B cell (primary cell): ENCODE data around the gene PDE11A. TPM values are rescaled to one million over a fixed set of nuclear protein-coding genes. Genes with fewer than 3 reads are reported as not detected.

ENCODE experiments used
- ATAC-seq: fragments of 200-7000 bp; cut with Tn5 transposase; one replicate; pipeline ENCODE4 v1.10.0; 2021; ENCODE audit warnings: low read depth, mild to moderate bottlenecking, moderate number of reproducible peaks, moderate library complexity
- CTCF ChIA-PET: fragments of 350-600 bp; sonication (Branson Sonifier 250); formaldehyde crosslinking; loops from one replicate; lab custom pipeline; 2021; ENCODE audit warnings: antibody characterized with exemption, inconsistent platforms; lab: Charles Lee
- POLR2A ChIA-PET: fragments of 350-600 bp; sonication (Branson Sonifier 250); formaldehyde crosslinking; loops from one replicate; lab custom pipeline; 2021; ENCODE audit warnings: antibody characterized with exemption; lab: Charles Lee
- DNase-seq: peaks from one replicate; pipeline ENCODE4 v3.0.0; 2013
- H2AFZ ChIP-seq: 2 replicates; pipeline ENCODE4 v1.6.1; 2012; ENCODE audit warnings: mild to moderate bottlenecking, low read depth, low read length; ENCODE audit not compliant: insufficient read depth, poor library complexity, severe bottlenecking
- H3K27ac ChIP-seq, 2 donors: 1 replicate in 1 of 2; 2 replicates in 1 of 2; pipeline ENCODE4 v1.5.1; 2012 to 2013; ENCODE audit warnings: low read length in 2 of 2, mild to moderate bottlenecking in 2 of 2, moderate library complexity in 1 of 2
- H3K27me3 ChIP-seq, 4 experiments: fragments of 200-600 bp in 1 of 4; sonication (generic) in 1 of 4; replicated peaks in 1 of 4; 1 replicate in 2 of 4; 2 replicates in 2 of 4; pipeline versions ENCODE4 v1.6.1 to v1.7.0; 2013 to 2016; ENCODE audit warnings: low read length in 3 of 4, mild to moderate bottlenecking in 2 of 4, mixed read lengths in 1 of 4, moderate library complexity in 1 of 4; ENCODE audit not compliant: insufficient read depth in 4 of 4, control insufficient read depth in 3 of 4; ENCODE audit errors: control extremely low read depth in 1 of 4
- H3K36me3 ChIP-seq, 2 experiments: replicated peaks in 1 of 2; 1 replicate in 1 of 2; 2 replicates in 1 of 2; pipeline versions ENCODE4 v1.6.1 to v1.7.1; 2013; ENCODE audit warnings: low read length in 1 of 2; ENCODE audit not compliant: insufficient read depth in 2 of 2, control insufficient read depth in 1 of 2; ENCODE audit errors: control extremely low read depth in 1 of 2, extremely low read depth in 1 of 2
- H3K4me1 ChIP-seq, 2 donors: fragments of 200-600 bp in 1 of 2; sonication (generic) in 1 of 2; 1 replicate in 1 of 2; 2 replicates in 1 of 2; pipeline versions ENCODE4 v1.5.1 to v1.6.1; 2013 to 2017; ENCODE audit warnings: low read length in 2 of 2; ENCODE audit not compliant: control insufficient read depth in 2 of 2, insufficient read depth in 2 of 2
- H3K4me2 ChIP-seq: replicated peaks from 2 replicates; pipeline ENCODE3; 2012; ENCODE audit warnings: mild to moderate bottlenecking, low read depth, low read length; ENCODE audit not compliant: poor library complexity, severe bottlenecking
- H3K4me3 ChIP-seq, 5 experiments: fragments of 200-600 bp in 1 of 5; sonication (generic) in 1 of 5; 1 replicate in 3 of 5; 2 replicates in 2 of 5; pipeline versions ENCODE4 v1.5.1 to v1.7.0; 2011 to 2016; ENCODE audit warnings: low read length in 4 of 5, mild to moderate bottlenecking in 4 of 5, low read depth in 2 of 5, control low read depth in 1 of 5, moderate library complexity in 1 of 5; ENCODE audit not compliant: insufficient read depth in 1 of 5; ENCODE audit errors: control extremely low read depth in 1 of 5, extremely low read depth in 1 of 5
- H3K79me2 ChIP-seq: fragments of 200-600 bp; sonication (generic); one replicate; pipeline ENCODE4 v1.6.0; 2016; ENCODE audit warnings: low read length; ENCODE audit not compliant: control insufficient read depth, insufficient read depth
- H3K9ac ChIP-seq: fragments of 200-600 bp; sonication (generic); 2 replicates; pipeline ENCODE4 v1.6.1; 2017; ENCODE audit warnings: mild to moderate bottlenecking, low read length, moderate library complexity
- H3K9me3 ChIP-seq, 3 donors: one replicate each; pipeline versions ENCODE4 v1.6.1 to v1.7.1; 2013; ENCODE audit warnings: low read length in 2 of 3; ENCODE audit not compliant: control insufficient read depth in 2 of 3, insufficient read depth in 1 of 3; ENCODE audit errors: control extremely low read depth in 1 of 3
- H4K20me1 ChIP-seq: 2 replicates; pipeline ENCODE4 v1.6.0; 2012; ENCODE audit warnings: mild to moderate bottlenecking, low read length; ENCODE audit not compliant: insufficient read depth, control insufficient read depth, poor library complexity, severe bottlenecking
- H3K27ac Mint-ChIP-seq: one replicate; pipeline ENCODE4 v1.8.0; 2021; ENCODE audit warnings: mixed read lengths
- H3K27me3 Mint-ChIP-seq: one replicate; pipeline ENCODE4 v1.8.0; 2021; ENCODE audit warnings: mixed read lengths
- H3K4me1 Mint-ChIP-seq: one replicate; pipeline ENCODE4 v1.8.0; 2021; ENCODE audit warnings: mixed read lengths
- H3K4me3 Mint-ChIP-seq: one replicate; pipeline ENCODE4 v1.8.0; 2021; ENCODE audit warnings: mixed read lengths
- H3K9me3 Mint-ChIP-seq: one replicate; pipeline ENCODE4 v1.8.0; 2022; ENCODE audit warnings: mixed read lengths; ENCODE audit not compliant: insufficient read depth
- CTCF ChIP-seq: fragments of 200-600 bp; IDR thresholded peaks from one replicate; pipeline ENCODE4 v1.8.0; 2022; ENCODE audit warnings: antibody characterized with exemption, mild to moderate bottlenecking
- EZH2 ChIP-seq: IDR thresholded peaks from 2 replicates; pipeline ENCODE4 v1.6.1; 2012; ENCODE audit warnings: borderline replicate concordance, low read depth, mild to moderate bottlenecking, moderate library complexity, low read length; ENCODE audit not compliant: insufficient read depth, poor library complexity, severe bottlenecking
- WGBS: methylation state at CpG from one replicate; pipeline ENCODE4 v1.1.5; 2013; ENCODE audit warnings: missing lambda C conversion rate; ENCODE audit not compliant: insufficient coverage; 5-methylcytosine and 5-hydroxymethylcytosine counted together
- intact Hi-C: fragments of 100-400 bp; cut with micrococcal nuclease; formaldehyde crosslinking; loops from one replicate; pipeline ENCODE4 v1.10.0; 2022
- polyA plus RNA-seq: library from polyadenylated mRNA; depleted of rRNA; stranded (reverse); fragments of >200 nt; gene quantifications from 2 replicates; pipeline ENCODE4 v1.2.3, GENCODE V29; 2012
- total RNA-seq, 2 donors: library from RNA; stranded (reverse); fragments of 120-200 nt in 1 of 2; gene quantifications; 1 replicate in 1 of 2; 2 replicates in 1 of 2; pipeline versions ENCODE4 v1.2.3 to v1.2.4, GENCODE V29; 2013 to 2022

Gene PDE11A
- total and polyA plus RNA-seq, 2 donors (not counting 1 experiment from before 2014, with no cell fraction given), result 0.25 TPM; not detected in 1

GRCh38 chr2:177939211-177939610 is 133.4 kb downstream of the PDE11A start:
- no peaks in the 10 kb centered on the region for H3K79me2 ChIP-seq
- no peak overlapping the region for H3K4me2 ChIP-seq
- H3K9ac ChIP-seq, result no peak overlapping the region
- ATAC-seq, result no peak
- H3K27ac ChIP-seq, result no peak overlapping the region
- intact Hi-C loops, result no loop called here
- POLR2A ChIA-PET, result no interaction called here
- no peaks in the 10 kb centered on the region for H4K20me1 ChIP-seq
- no peaks in the 10 kb centered on the region for H3K36me3 ChIP-seq
- no peak overlapping the region for H3K4me3 Mint-ChIP-seq
- H3K27me3 ChIP-seq, result no peaks in the 10 kb centered on the region
- H3K4me3 ChIP-seq, result no peak overlapping the region
- no peaks in the 10 kb centered on the region for H3K27me3 Mint-ChIP-seq
- 100% methylated on average over 1 of the region's 2 CpGs for WGBS
- H3K9me3 ChIP-seq, result no peaks in the 10 kb centered on the region
- no peak overlapping the region for H2AFZ ChIP-seq
- no peak overlapping the region for H3K27ac Mint-ChIP-seq
- TF ChIP-seq EZH2, result no peak
- no peak for TF ChIP-seq CTCF
- no peaks in the 10 kb centered on the region for H3K4me1 ChIP-seq
- DNase-seq, result no peak
- CTCF ChIA-PET, result no interaction called here
- no peaks in the 10 kb centered on the region for H3K9me3 Mint-ChIP-seq
- H3K4me1 Mint-ChIP-seq, result no peaks in the 10 kb centered on the region

GRCh38 chr2:177930916-177931315 is 141.7 kb downstream of the PDE11A start:
- H3K27ac Mint-ChIP-seq, result no peak overlapping the region
- no peaks in the 10 kb centered on the region for H4K20me1 ChIP-seq
- DNase-seq (no peak), ATAC-seq (no peak)
- H2AFZ ChIP-seq, result no peak overlapping the region
- H3K27me3 Mint-ChIP-seq, result peaks cover 4% of the 10 kb centered on the region
- no peaks in the 10 kb centered on the region for H3K4me1 Mint-ChIP-seq
- ChIA-PET POLR2A (no interaction called here), CTCF (no interaction called here)
- H3K9ac ChIP-seq, result no peak overlapping the region
- no peak overlapping the region for H3K4me2 ChIP-seq
- no CpG with 5 or more reads among the region's 4 CpGs for WGBS
- no peaks in the 10 kb centered on the region for H3K4me1 ChIP-seq
- H3K27me3 ChIP-seq, result no peaks in the 10 kb centered on the region
- no peak overlapping the region for H3K4me3 Mint-ChIP-seq
- peaks cover 3% of the 10 kb centered on the region for H3K9me3 Mint-ChIP-seq
- H3K79me2 ChIP-seq, result no peaks in the 10 kb centered on the region
- intact Hi-C loops, result no loop called here
- no peaks in the 10 kb centered on the region for H3K9me3 ChIP-seq
- H3K27ac ChIP-seq, result no peak overlapping the region
- no peak overlapping the region for H3K4me3 ChIP-seq
- TF ChIP-seq CTCF (no peak), EZH2 (no peak)
- no peaks in the 10 kb centered on the region for H3K36me3 ChIP-seq
